Brain microvascular endothelial cell (primary cell): ENCODE results near the gene YEATS4.

Source experiments
- DNase-seq: peaks from one replicate; pipeline ENCODE4 v3.0.0-alpha.2; 2020
- H3K27ac ChIP-seq: fragments of 250-450 bp; sonication (Bioruptor Pico); 2 replicates; pipeline ENCODE4 v1.5.1; 2020; ENCODE audit warnings: mild to moderate bottlenecking, moderate library complexity
- H3K27me3 ChIP-seq: fragments of 250-450 bp; sonication (Bioruptor Pico); replicated peaks from 2 replicates; pipeline ENCODE4 v1.5.1; 2020; ENCODE audit warnings: mild to moderate bottlenecking
- H3K36me3 ChIP-seq: fragments of 250-450 bp; sonication (Bioruptor Pico); replicated peaks from 2 replicates; pipeline ENCODE4 v1.5.1; 2020; ENCODE audit warnings: mild to moderate bottlenecking
- H3K4me3 ChIP-seq: 2 replicates; pipeline ENCODE4 v1.5.1; 2011; ENCODE audit warnings: low read depth, mild to moderate bottlenecking, control low read depth, low read length, moderate library complexity
- in situ Hi-C: cut with HindIII; loops from 2 replicates; pipeline ENCODE4 v1.10.0; 2017; ENCODE audit warnings: low sequenced_read_pairs, low pct_ligation_motif_present
- TF ChIP-seq, protein P1 (sequence below): IDR thresholded peaks from 2 replicates; pipeline ENCODE4 v1.5.1; 2011; ENCODE audit warnings: low read depth, mild to moderate bottlenecking, moderate library complexity, low read length, control low read depth, inconsistent platforms; ENCODE audit errors: missing control alignments

YEATS4 gene

DNA sequence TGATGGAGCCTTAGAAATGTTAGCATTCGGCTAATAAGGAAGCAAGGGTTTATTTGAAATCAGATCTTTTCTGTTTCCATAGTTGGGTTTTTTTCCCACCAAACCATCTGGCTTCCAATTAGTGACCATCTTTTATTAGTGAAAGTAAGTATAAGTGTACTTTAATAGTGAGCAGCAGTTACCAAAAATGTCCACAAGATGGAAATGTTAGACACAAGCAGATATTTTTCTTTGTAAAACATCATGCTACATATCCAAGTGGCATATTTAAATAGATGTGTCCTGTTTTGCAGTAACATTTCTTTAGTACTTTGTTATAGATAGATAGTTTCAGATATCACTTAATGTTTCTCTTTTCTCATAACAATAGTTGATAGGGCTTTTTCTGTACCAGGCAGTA lies 28.8 kb downstream of the YEATS4 start:
- TF ChIP-seq, protein P1, sequence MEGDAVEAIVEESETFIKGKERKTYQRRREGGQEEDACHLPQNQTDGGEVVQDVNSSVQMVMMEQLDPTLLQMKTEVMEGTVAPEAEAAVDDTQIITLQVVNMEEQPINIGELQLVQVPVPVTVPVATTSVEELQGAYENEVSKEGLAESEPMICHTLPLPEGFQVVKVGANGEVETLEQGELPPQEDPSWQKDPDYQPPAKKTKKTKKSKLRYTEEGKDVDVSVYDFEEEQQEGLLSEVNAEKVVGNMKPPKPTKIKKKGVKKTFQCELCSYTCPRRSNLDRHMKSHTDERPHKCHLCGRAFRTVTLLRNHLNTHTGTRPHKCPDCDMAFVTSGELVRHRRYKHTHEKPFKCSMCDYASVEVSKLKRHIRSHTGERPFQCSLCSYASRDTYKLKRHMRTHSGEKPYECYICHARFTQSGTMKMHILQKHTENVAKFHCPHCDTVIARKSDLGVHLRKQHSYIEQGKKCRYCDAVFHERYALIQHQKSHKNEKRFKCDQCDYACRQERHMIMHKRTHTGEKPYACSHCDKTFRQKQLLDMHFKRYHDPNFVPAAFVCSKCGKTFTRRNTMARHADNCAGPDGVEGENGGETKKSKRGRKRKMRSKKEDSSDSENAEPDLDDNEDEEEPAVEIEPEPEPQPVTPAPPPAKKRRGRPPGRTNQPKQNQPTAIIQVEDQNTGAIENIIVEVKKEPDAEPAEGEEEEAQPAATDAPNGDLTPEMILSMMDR, result peak; percentile 43
- H3K4me3 ChIP-seq, result no peak overlapping the region
- no peaks in the 10 kb centered on the region for H3K36me3 ChIP-seq
- H3K27ac ChIP-seq, result no peak overlapping the region
- H3K27me3 ChIP-seq, result no peaks in the 10 kb centered on the region
- in situ Hi-C loops, result no loop called here
- no peak for DNase-seq

DNA sequence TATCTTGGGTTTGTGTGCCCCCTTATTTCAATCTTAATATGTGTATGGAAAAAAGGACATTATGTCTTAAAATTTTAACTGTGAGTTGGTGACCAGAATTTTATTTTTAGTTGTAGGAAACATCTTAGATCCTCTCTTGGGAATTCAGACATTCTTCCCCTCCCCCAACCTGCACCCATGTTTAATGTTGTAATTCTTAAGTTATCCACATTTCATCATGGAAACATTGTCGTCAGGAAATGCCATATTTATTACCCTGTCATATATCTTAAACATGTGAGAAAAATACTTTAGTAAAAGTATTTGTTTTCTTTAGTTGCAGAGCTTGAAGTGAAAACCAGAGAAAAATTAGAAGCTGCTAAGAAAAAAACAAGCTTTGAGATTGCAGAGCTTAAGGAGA lies 30.3 kb downstream of the YEATS4 start:
- H3K4me3 ChIP-seq, result no peak overlapping the region
- no peaks in the 10 kb centered on the region for H3K27me3 ChIP-seq
- TF ChIP-seq, protein P1, result no peak
- peak; percentile 50 for DNase-seq
- in situ Hi-C loops, result no loop called here
- no peaks in the 10 kb centered on the region for H3K36me3 ChIP-seq
- peak overlapping the region; percentile 70 for H3K27ac ChIP-seq

DNA sequence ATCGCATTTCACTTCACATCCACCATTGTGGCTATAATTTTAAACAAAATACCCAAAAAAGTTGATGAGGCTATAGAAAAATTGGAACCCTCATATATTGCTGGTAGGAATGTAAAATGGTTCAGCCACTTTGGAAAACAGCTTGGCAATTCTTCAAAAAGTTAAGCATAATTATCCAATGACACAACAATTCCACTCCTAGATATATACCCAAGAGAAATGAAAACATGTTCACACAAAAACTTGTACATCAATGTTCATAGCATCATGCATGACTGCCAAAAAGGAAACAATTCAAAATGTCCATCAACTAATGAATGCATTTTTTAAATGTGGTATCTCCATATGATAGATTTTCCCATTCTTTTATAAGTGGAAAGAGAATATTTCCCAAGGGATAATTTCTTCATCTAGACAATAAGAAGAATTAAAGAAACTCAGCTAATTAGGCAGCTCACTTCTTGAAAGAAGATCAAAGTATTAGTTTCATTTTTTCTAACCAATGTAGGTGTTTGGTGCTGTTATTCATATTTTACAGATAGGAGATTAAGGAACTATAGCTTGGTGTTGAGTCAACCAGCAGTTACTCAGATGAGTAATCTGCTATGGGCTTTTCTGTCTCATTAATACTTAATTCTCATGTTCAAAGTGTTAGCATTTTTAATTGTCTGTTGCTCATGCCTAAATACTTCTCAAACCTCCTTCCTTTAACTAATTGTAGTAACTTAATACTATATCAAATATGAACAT lies 32.8 kb downstream of the YEATS4 start:
- no peaks in the 10 kb centered on the region for H3K27me3 ChIP-seq
- TF ChIP-seq, protein P1, result no peak
- DNase-seq, result no peak

DNA sequence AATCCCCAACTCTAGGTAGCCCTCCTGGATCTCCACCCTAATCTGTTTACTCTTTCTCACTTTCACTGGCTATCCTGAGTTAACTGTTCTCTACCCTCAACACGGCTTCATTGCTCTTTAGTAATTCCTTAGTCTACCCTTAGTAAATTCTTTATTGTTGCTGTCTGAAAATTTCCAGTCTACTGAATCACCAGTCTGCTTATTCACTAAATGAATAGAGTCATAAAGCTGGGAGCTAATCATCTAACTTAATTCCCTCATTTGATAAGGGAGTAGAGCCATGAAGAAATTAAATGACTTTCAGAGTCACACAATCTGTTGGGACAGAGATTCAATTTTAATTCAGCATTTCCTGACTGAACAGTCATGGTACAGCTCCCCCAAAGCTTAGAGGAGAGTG lies 36.5 kb downstream of the YEATS4 start:
- TF ChIP-seq, protein P1, result no peak
- no peak for DNase-seq

More for the DNA sequence above, 32.8 kb downstream of the YEATS4 start:
- no peaks in the 10 kb centered on the region for H3K36me3 ChIP-seq
- no peak overlapping the region for H3K27ac ChIP-seq
- in situ Hi-C loops, result no loop called here
- H3K4me3 ChIP-seq, result no peak overlapping the region

DNA sequence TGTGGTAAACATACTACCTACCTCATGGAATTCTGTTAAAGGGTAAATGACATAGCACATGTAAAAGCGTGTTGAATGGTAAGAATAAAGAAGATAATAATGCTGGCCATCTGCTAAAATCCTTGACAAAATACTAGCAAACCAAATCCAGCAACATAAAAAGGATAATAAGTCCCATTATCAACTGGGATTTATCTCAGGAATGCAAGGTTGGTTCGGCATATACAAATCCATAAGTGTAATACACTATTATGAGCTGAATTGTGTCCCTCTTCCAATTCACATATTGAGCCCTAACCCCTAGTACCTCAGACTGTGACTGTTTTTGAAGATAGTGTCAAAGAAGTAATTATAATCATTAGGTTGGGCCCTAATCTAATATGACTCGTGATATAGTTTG lies 37.4 kb downstream of the YEATS4 start:
- H3K4me3 ChIP-seq, result no peak overlapping the region
- DNase-seq, result no peak
- H3K27ac ChIP-seq, result no peak overlapping the region
- in situ Hi-C loops, result no loop called here
- H3K36me3 ChIP-seq, result no peaks in the 10 kb centered on the region
- TF ChIP-seq, protein P1, result no peak
- no peaks in the 10 kb centered on the region for H3K27me3 ChIP-seq

More for the DNA sequence above, 36.5 kb downstream of the YEATS4 start:
- Histone ChIP-seq H3K27ac (no peak overlapping the region), H3K4me3 (no peak overlapping the region), H3K36me3 (no peaks in the 10 kb centered on the region), H3K27me3 (no peaks in the 10 kb centered on the region)
- in situ Hi-C loops, result no loop called here

DNA sequence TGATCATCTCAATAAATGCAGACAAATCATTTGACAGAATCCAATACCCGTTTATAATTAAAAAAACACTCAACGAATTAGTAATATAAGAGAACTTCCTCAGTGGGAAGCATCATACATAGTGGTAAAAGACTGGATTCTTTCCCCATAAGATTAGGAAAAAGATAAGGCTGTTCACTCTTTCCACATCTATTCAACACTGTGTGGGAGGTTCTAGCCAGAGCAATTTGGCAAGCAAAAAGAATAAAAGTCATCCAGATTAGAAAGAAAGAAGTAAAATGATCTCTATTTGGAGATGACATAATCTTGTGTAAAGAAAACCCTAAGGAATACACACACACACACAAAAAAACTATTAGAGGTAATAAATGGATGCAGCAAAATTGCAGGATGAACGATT lies 38.4 kb downstream of the YEATS4 start:
- Histone ChIP-seq H3K27me3 (no peaks in the 10 kb centered on the region), H3K4me3 (no peak overlapping the region), H3K27ac (peak overlapping the region; percentile 11), H3K36me3 (no peaks in the 10 kb centered on the region)
- in situ Hi-C loops, result no loop called here
- TF ChIP-seq, protein P1, result no peak
- no peak for DNase-seq
